RWPE2 (cell line): ENCODE results near the gene ADGRB2.
A peak's percentile ranks its signal among the peaks of the same experiment; 100 is the strongest.

Experiments
- ATAC-seq: fragments of 200-7000 bp; cut with Tn5 transposase; 3 replicates; pipeline ENCODE4 v1.9.1; 2021; ENCODE audit warnings: low read depth
- DNase-seq: peaks from one replicate; pipeline ENCODE4 v3.0.0-alpha.2; 2020; ENCODE audit warnings: low spot score
- H3K27ac ChIP-seq: fragments of 450-650 bp; 2 replicates; pipeline ENCODE4 v1.5.1; 2017; ENCODE audit warnings: mild to moderate bottlenecking; ENCODE audit not compliant: poor library complexity, severe bottlenecking
- H3K27me3 ChIP-seq: fragments of 250-450 bp; sonication (Bioruptor Pico); 2 replicates; pipeline ENCODE4 v1.5.1; 2021; ENCODE audit warnings: mild to moderate bottlenecking, moderate library complexity; ENCODE audit not compliant: insufficient read depth, poor library complexity, severe bottlenecking
- H3K36me3 ChIP-seq: fragments of 250-450 bp; sonication (Bioruptor Pico); 2 replicates; pipeline ENCODE4 v1.5.1; 2020; ENCODE audit warnings: low read depth, mild to moderate bottlenecking, moderate library complexity
- H3K4me1 ChIP-seq: fragments of 250-450 bp; sonication (Bioruptor Pico); 2 replicates; pipeline ENCODE4 v1.5.1; 2021; ENCODE audit warnings: mild to moderate bottlenecking, moderate library complexity; ENCODE audit not compliant: insufficient read depth, poor library complexity, severe bottlenecking
- H3K4me3 ChIP-seq: fragments of 250-450 bp; sonication (Bioruptor Pico); 2 replicates; pipeline ENCODE4 v1.5.1; 2021; ENCODE audit warnings: mild to moderate bottlenecking, moderate library complexity; ENCODE audit not compliant: severe bottlenecking
- H3K9me3 ChIP-seq: fragments of 250-450 bp; sonication (Bioruptor Pico); 2 replicates; pipeline ENCODE4 v1.5.1; 2021; ENCODE audit warnings: mild to moderate bottlenecking, moderate library complexity; ENCODE audit not compliant: severe bottlenecking
- CTCF ChIP-seq: fragments of 450-650 bp; IDR thresholded peaks from one replicate; pipeline ENCODE4 v1.5.1; 2017; ENCODE audit warnings: mild to moderate bottlenecking, moderate library complexity; ENCODE audit not compliant: poor library complexity, severe bottlenecking

Gene ADGRB2

GRCh38 chr1:31755850-31756492 is 8.2 kb downstream of the ADGRB2 start:
- H3K4me3 ChIP-seq: no peak overlapping the region
- no peaks in the 10 kb centered on the region for H3K36me3 ChIP-seq
- H3K27ac ChIP-seq: no peak overlapping the region
- DNase-seq: no peak
- no peak for TF ChIP-seq CTCF
- H3K9me3 ChIP-seq: no peaks in the 10 kb centered on the region
- ATAC-seq: no peak
- H3K27me3 ChIP-seq: no peaks in the 10 kb centered on the region
- H3K4me1 ChIP-seq: peaks cover 26% of the 10 kb centered on the region

GRCh38 chr1:31755197-31755611 is 8.9 kb downstream of the ADGRB2 start:
- H3K27ac ChIP-seq: no peak overlapping the region
- DNase-seq: no peak
- no peaks in the 10 kb centered on the region for H3K27me3 ChIP-seq
- TF ChIP-seq CTCF: no peak
- H3K4me1 ChIP-seq: peaks cover 26% of the 10 kb centered on the region
- H3K9me3 ChIP-seq: no peaks in the 10 kb centered on the region
- no peak overlapping the region for H3K4me3 ChIP-seq
- peak; percentile 58 for ATAC-seq
- H3K36me3 ChIP-seq: no peaks in the 10 kb centered on the region

GRCh38 chr1:31754397-31754796 is 9.7 kb downstream of the ADGRB2 start:
- ATAC-seq (no peak), DNase-seq (no peak)
- Histone ChIP-seq H3K27ac (peak overlapping the region; percentile 19), H3K4me1 (peaks cover 26% of the 10 kb centered on the region), H3K4me3 (no peak overlapping the region), H3K36me3 (no peaks in the 10 kb centered on the region), H3K9me3 (no peaks in the 10 kb centered on the region), H3K27me3 (no peaks in the 10 kb centered on the region)
- TF ChIP-seq CTCF: no peak

GRCh38 chr1:31753707-31754349 is 10.3 kb downstream of the ADGRB2 start:
- Histone ChIP-seq H3K4me1 (peaks cover 26% of the 10 kb centered on the region), H3K36me3 (no peaks in the 10 kb centered on the region), H3K4me3 (no peak overlapping the region), H3K27me3 (no peaks in the 10 kb centered on the region), H3K27ac (peak overlapping the region; percentile 19), H3K9me3 (no peaks in the 10 kb centered on the region)
- TF ChIP-seq CTCF: no peak
- ATAC-seq: peak; percentile 66
- DNase-seq: no peak

GRCh38 chr1:31752952-31753475 is 11.1 kb downstream of the ADGRB2 start:
- no peak for ATAC-seq
- no peak for TF ChIP-seq CTCF
- H3K27me3 ChIP-seq: no peaks in the 10 kb centered on the region
- H3K27ac ChIP-seq: peak overlapping the region; percentile 19
- no peak for DNase-seq
- H3K4me3 ChIP-seq: no peak overlapping the region
- H3K36me3 ChIP-seq: no peaks in the 10 kb centered on the region
- H3K9me3 ChIP-seq: no peaks in the 10 kb centered on the region
- H3K4me1 ChIP-seq: peaks cover 26% of the 10 kb centered on the region
